Hippocampal formation (tissue), 2 donors: ENCODE measurements around the gene TRIM22.

Source experiments
- DNase-seq, 2 donors: peaks; one replicate each; lab custom pipeline; 2025; lab: John Stamatoyannopoulos, UW

TRIM22 gene

DNA sequence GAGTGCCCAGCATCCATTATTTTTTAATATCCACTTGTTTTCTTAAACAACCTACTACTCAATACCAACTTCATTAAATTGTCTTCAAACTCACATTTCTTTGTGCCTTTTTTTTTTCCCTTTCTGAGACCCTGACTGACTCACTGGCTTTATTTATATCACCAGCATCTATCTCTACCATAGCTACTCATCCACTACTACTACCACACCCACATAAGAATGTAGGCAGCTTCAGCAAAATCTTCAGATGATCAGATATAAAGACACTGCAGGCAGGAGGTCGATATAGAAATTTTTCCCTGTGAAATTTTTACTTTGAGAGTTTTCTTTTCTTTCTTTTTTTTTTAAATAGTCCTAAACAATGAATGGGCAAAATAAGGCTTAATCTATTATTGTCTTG, 48.8 kb downstream of the TRIM22 start:
- DNase-seq = no peak

DNA sequence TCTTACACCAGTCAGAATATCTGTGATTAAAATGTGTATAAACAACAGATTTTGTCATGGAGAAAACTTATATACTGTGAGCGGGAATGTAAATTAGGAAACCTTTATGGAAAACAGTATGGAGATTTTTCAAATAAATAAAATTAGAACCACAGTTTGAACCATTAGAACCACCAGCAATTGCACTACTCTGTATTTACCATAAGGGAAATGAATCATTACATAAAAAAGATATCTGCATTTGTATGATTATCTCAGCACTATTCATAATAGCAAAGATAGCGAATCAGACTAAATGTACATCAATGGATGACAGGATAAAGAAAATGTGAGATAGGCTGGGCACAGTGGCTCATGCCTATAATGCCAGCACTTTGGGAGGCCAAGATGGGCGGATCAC, 57.0 kb downstream of the TRIM22 start:
- DNase-seq = no peak

DNA sequence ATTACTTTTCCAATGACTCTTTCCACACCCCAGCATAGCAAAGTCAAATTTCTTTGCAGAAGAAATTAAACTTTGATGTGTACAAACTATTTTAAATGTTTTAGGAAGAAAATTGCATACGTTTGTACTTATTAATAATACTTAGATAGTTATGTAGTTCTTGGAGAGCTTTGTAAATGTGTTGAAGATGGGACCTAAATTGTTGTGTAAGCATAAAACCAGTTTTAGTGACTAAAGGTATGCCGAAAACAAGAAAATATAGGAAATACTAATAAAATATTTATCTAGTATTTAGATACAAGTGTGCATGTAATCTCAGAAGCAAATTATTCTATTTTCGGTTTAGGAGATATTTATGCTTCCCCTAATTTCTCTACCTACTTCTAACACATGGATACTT, 60.2 kb downstream of the TRIM22 start:
- no peak for DNase-seq

DNA sequence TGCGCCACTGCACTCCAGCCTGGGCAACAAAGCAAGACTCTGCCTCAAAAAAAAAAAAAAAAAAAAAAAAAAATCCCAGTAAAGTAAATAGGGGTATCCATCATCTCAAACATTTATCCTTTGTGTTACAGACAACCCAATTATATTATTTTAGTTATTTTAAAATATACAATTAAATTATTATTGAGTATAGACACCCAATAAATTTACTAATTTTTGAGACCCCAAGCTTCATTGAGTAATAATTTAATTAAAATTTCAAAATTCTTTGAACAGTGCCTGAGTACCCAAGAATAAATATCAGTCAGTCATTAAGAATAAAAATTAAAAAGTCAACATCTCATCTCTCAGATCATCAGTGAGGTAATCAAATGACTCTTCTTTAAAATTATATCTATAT, 64.4 kb downstream of the TRIM22 start, which contains the start of gene OR52N4:
Gene OR52N4, plus strand, starts transcription at position 301 of the 400 bp plus-strand sequence. CDS start 498 bp downstream, outside the sequence.
- DNase-seq = no peak
